Measurements from ENCODE around the gene PRR20G.

- TF ChIP-seq EZH2 (IDR thresholded peaks at IDR 0.05; ENCODE audit: insufficient read depth, poor library complexity, severe bottlenecking) (no peak), EZH2phosphoT487 (IDR thresholded peaks at IDR 0.05; ENCODE audit: insufficient read depth, low read depth) (no peak)
Measured at GRCh38 chr3:127276995-127277394, 10.9 kb downstream of the PRR20G start.
